ENCODE measurements around the gene ESYT1.

ESYT1 gene

GRCh38 chr12:56192582-56192981, 64.5 kb downstream of the ESYT1 start:
- DNase-seq (ENCODE audit: low read depth) = no peak
- TF ChIP-seq CTCF (conservative IDR thresholded peaks at IDR 0.05; ENCODE audit: control insufficient read depth, insufficient read depth, low read depth, low read length) = no peak
- H3K4me3 ChIP-seq (ENCODE audit: control insufficient read depth, low read depth, low read length) = no peak overlapping the region

DNA sequence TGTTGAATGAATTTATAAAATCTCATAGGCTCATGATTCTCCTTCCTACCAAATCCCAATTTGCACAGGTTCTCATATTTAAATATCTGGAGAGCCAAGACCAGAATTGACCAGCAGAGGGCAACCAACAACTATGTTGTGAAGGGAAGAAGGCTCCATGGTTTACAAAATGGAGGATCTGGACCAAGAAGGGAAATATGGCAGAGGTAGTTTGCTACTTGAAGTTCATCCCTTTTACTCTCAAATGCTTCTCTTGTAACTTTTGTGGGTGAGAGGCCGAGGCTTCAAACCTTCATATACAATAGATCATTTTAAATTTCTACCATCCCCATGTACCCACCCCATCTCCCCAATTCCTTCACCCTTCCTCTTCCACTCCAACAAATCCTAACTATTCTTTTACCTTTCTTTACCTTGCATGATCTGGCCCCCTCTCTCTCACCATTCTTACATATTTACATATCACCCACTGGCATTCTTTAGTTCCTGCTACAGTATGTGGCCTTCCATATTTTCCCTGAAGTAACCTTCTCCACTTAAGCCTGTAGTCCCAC, 65.0 kb downstream of the ESYT1 start:
- TF ChIP-seq CTCF (conservative IDR thresholded peaks at IDR 0.05; ENCODE audit: control insufficient read depth, insufficient read depth, low read depth, low read length) = peak; percentile 87
- H3K4me3 ChIP-seq (ENCODE audit: control insufficient read depth, low read depth, low read length) = no peak overlapping the region
- DNase-seq (ENCODE audit: low read depth) = peak; percentile 88
